ENCODE data around the gene TSPAN5. TPM values are rescaled to one million over a fixed set of nuclear protein-coding genes. Genes with fewer than 3 reads are reported as not detected.

The TSPAN5 gene
- total RNA-seq, 2 experiments from 2014 or later: 1.8 to 2.8 TPM

GRCh38 chr4:98484031-98484430 lies 174.4 kb downstream of the TSPAN5 start:
- intact Hi-C loops (cut with DNase I, micrococcal nuclease): no loop called here
- ChIA-PET CTCF (no interaction called here), POLR2A (no interaction called here)
- Histone ChIP-seq H3K9me3 (ENCODE audit: control insufficient read depth in 1 of 2, insufficient read depth in 1 of 2, low read length in 2 of 2) (no peaks in the 10 kb centered on the region), H3K36me3 (ENCODE audit: insufficient read depth, low read length) (no peaks in the 10 kb centered on the region), H3K4me3 (ENCODE audit: low read length) (no peak overlapping the region), H3K4me1 (ENCODE audit: insufficient read depth, low read length) (peaks cover 13% of the 10 kb centered on the region), H3K27ac (ENCODE audit: low read depth in 1 of 2, low read length in 2 of 2) (no peak overlapping the region), H3K27me3 (ENCODE audit: control insufficient read depth in 1 of 2, insufficient read depth in 2 of 2, low read length in 2 of 2) (no peaks in the 10 kb centered on the region)
- Mint-ChIP-seq H3K9me3 (no peaks in the 10 kb centered on the region), H3K36me3 (ENCODE audit: low read depth) (peaks cover 9% of the 10 kb centered on the region), H3K27me3 (no peaks in the 10 kb centered on the region), H3K4me3 (no peak overlapping the region), H3K27ac (peak overlapping the region; percentile 4), H3K4me1 (ENCODE audit: low read depth) (peaks cover 56% of the 10 kb centered on the region)
- TF ChIP-seq CTCF (IDR thresholded peaks at IDR 0.05): no peak
- ATAC-seq (ENCODE audit: poor library complexity) (no peak), DNase-seq (no peak)

- Mint-ChIP-seq H3K27ac (peak overlapping the region; percentile 63), H3K36me3 (ENCODE audit: low read depth) (peaks cover 18% of the 10 kb centered on the region), H3K4me1 (ENCODE audit: low read depth) (peaks cover 47% of the 10 kb centered on the region), H3K4me3 (no peak overlapping the region), H3K9me3 (no peaks in the 10 kb centered on the region), H3K27me3 (no peaks in the 10 kb centered on the region)
- ATAC-seq (ENCODE audit: poor library complexity) (no peak), DNase-seq (no peak)
- Histone ChIP-seq H3K27ac (ENCODE audit: low read depth in 1 of 2, low read length in 2 of 2) (no peak overlapping the region), H3K4me3 (ENCODE audit: low read length) (no peak overlapping the region), H3K27me3 (ENCODE audit: control insufficient read depth in 1 of 2, insufficient read depth in 2 of 2, low read length in 2 of 2) (no peaks in the 10 kb centered on the region), H3K4me1 (ENCODE audit: insufficient read depth, low read length) (peaks cover 13% of the 10 kb centered on the region), H3K36me3 (ENCODE audit: insufficient read depth, low read length) (peaks cover 8% of the 10 kb centered on the region), H3K9me3 (ENCODE audit: control insufficient read depth in 1 of 2, insufficient read depth in 1 of 2, low read length in 2 of 2) (no peaks in the 10 kb centered on the region)
- ChIA-PET CTCF (no interaction called here), POLR2A (interaction anchor here (0.5 kb wide), 2 partner anchors 427 to 446 kb away, joined by 4 to 5 read pairs; no protein-coding TSS in a partner anchor)
- intact Hi-C loops (cut with DNase I, micrococcal nuclease): no loop called here
- TF ChIP-seq CTCF (IDR thresholded peaks at IDR 0.05): no peak
Observed at GRCh38 chr4:98482847-98483806, 175.3 kb downstream of the TSPAN5 start.

- H3K4me1 ChIP-seq (ENCODE audit: insufficient read depth, low read length): peaks cover 13% of the 10 kb centered on the region
- Mint-ChIP-seq H3K9me3 (no peaks in the 10 kb centered on the region), H3K27me3 (no peaks in the 10 kb centered on the region), H3K27ac (peak overlapping the region; percentile 63), H3K36me3 (ENCODE audit: low read depth) (peaks cover 20% of the 10 kb centered on the region), H3K4me1 (ENCODE audit: low read depth) (peaks cover 40% of the 10 kb centered on the region), H3K4me3 (no peak overlapping the region)
- DNase-seq (no peak), ATAC-seq (ENCODE audit: poor library complexity) (no peak)
- H3K27ac ChIP-seq (ENCODE audit: low read depth in 1 of 2, low read length in 2 of 2): no peak overlapping the region
- no peak for TF ChIP-seq CTCF (IDR thresholded peaks at IDR 0.05)
- no peaks in the 10 kb centered on the region for H3K9me3 ChIP-seq (ENCODE audit: control insufficient read depth in 1 of 2, insufficient read depth in 1 of 2, low read length in 2 of 2)
- no peak overlapping the region for H3K4me3 ChIP-seq (ENCODE audit: low read length)
- intact Hi-C loops (cut with DNase I, micrococcal nuclease): no loop called here
- peaks cover 15% of the 10 kb centered on the region for H3K36me3 ChIP-seq (ENCODE audit: insufficient read depth, low read length)
- no peaks in the 10 kb centered on the region for H3K27me3 ChIP-seq (ENCODE audit: control insufficient read depth in 1 of 2, insufficient read depth in 2 of 2, low read length in 2 of 2)
- ChIA-PET POLR2A (interaction anchor here (0.5 kb wide), 2 partner anchors 428 to 447 kb away, joined by 4 to 5 read pairs; no protein-coding TSS in a partner anchor), CTCF (no interaction called here)
Observed at GRCh38 chr4:98482503-98482846, 175.9 kb downstream of the TSPAN5 start.
